Measurements from ENCODE around the gene CATSPERD.

GRCh38 chr19:5827342-5827890 is 107.0 kb downstream of the CATSPERD start:
- TF ChIP-seq, protein P1, sequence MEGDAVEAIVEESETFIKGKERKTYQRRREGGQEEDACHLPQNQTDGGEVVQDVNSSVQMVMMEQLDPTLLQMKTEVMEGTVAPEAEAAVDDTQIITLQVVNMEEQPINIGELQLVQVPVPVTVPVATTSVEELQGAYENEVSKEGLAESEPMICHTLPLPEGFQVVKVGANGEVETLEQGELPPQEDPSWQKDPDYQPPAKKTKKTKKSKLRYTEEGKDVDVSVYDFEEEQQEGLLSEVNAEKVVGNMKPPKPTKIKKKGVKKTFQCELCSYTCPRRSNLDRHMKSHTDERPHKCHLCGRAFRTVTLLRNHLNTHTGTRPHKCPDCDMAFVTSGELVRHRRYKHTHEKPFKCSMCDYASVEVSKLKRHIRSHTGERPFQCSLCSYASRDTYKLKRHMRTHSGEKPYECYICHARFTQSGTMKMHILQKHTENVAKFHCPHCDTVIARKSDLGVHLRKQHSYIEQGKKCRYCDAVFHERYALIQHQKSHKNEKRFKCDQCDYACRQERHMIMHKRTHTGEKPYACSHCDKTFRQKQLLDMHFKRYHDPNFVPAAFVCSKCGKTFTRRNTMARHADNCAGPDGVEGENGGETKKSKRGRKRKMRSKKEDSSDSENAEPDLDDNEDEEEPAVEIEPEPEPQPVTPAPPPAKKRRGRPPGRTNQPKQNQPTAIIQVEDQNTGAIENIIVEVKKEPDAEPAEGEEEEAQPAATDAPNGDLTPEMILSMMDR (conservative IDR thresholded peaks at IDR 0.05) = no peak
- TF ChIP-seq EZH2 (IDR thresholded peaks at IDR 0.05; ENCODE audit: low read depth) = no peak
